Fibroblast of mammary gland (primary cell): ENCODE results near the gene CNTN5.

Experiments used
- DNase-seq: peaks from one replicate; pipeline ENCODE4 v3.0.0-alpha.2; 2010; ENCODE audit warnings: low read depth
- H3K4me3 ChIP-seq: 2 replicates; pipeline ENCODE4 v1.5.1; 2011; ENCODE audit warnings: low read depth, mild to moderate bottlenecking, low read length, moderate library complexity; ENCODE audit not compliant: control insufficient read depth
- TF ChIP-seq, protein P1 (sequence below): conservative IDR thresholded peaks from 2 replicates; pipeline ENCODE4 v1.5.1; 2011; ENCODE audit warnings: low read depth, low read length, inconsistent platforms; ENCODE audit not compliant: control insufficient read depth, insufficient read depth

Gene CNTN5

DNA sequence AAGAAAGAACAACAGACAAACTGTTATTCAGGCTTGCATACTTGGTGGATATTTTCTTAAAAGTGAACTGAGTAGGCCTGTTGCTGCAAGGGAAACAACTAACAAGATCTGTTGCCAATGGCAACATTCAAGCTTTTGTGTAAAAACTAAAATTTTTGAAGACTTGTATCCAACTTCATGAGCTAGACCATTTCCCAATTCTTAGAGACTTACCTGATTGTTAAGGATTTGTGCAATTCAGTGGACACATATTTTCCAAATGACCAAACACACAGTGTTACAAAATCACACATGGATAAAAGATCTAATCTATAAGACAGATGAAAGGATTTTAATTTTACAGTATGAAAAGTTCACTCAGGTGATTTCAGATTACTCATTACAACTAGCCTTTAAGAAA, 564.1 kb downstream of the CNTN5 start:
- H3K4me3 ChIP-seq = no peak overlapping the region
- TF ChIP-seq, protein P1, sequence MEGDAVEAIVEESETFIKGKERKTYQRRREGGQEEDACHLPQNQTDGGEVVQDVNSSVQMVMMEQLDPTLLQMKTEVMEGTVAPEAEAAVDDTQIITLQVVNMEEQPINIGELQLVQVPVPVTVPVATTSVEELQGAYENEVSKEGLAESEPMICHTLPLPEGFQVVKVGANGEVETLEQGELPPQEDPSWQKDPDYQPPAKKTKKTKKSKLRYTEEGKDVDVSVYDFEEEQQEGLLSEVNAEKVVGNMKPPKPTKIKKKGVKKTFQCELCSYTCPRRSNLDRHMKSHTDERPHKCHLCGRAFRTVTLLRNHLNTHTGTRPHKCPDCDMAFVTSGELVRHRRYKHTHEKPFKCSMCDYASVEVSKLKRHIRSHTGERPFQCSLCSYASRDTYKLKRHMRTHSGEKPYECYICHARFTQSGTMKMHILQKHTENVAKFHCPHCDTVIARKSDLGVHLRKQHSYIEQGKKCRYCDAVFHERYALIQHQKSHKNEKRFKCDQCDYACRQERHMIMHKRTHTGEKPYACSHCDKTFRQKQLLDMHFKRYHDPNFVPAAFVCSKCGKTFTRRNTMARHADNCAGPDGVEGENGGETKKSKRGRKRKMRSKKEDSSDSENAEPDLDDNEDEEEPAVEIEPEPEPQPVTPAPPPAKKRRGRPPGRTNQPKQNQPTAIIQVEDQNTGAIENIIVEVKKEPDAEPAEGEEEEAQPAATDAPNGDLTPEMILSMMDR = no peak
- DNase-seq = no peak

DNA sequence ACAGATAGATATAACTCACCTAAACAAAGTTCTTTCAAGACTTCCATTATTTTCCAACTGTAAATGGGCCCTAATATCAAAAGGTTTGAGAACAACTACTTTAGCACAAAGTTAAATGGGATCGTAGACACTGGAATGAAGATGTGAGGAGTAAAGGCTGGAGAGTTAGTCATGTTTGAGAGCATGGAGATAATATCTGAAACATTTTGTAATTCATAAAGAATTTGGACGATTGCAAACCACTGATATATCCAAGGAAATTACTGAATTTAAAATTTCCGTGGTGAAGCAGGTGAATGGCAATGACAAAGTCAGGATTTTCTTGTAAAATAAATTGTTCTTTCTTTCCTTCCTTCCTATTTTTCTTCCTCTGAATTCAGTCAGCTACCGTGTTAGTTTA, 564.9 kb downstream of the CNTN5 start:
- DNase-seq = no peak
- no peak overlapping the region for H3K4me3 ChIP-seq
- TF ChIP-seq, protein P1 = no peak

DNA sequence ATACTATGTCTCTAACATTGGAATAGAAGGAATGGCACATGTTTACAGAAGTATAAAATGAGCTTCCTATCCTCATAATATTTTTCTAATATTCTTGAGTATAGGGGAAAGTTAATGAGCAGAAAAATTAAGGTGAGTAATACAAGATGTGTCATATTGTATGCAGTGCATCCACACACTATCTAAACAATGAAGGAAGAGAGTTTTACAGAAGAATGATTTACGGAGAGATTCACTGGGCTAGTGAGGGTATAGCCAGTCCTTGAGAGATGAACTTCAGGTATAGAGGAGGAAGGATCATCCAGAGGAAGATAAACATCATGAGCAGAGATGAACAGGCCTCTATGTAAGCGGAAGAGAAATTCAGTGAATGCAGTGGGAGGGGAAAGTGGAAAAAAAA, 569.0 kb downstream of the CNTN5 start:
- TF ChIP-seq, protein P1 = no peak

DNA sequence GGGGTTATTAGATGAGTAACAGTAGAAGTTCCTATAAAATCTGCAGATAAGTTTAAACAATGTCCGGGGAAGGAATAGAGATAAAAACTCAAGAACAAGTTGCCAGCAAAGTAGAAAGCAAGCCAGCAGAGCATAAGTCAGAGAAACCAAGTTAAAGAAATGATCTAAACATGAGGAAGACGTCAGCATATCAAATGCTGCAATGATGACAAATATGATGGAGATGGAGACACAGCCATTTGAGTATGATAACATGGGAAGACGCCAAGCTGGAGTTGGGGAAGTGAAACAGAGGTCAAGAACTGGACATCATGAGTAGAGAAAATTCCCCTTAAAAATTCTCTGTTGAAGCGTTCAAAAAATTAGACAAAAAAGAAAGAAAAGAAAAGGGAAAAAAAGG, 571.5 kb downstream of the CNTN5 start:
- peak; percentile 22 for DNase-seq
- TF ChIP-seq, protein P1 = no peak
- H3K4me3 ChIP-seq = no peak overlapping the region

More for the DNA sequence above, 569.0 kb downstream of the CNTN5 start:
- no peak overlapping the region for H3K4me3 ChIP-seq
- DNase-seq = no peak

DNA sequence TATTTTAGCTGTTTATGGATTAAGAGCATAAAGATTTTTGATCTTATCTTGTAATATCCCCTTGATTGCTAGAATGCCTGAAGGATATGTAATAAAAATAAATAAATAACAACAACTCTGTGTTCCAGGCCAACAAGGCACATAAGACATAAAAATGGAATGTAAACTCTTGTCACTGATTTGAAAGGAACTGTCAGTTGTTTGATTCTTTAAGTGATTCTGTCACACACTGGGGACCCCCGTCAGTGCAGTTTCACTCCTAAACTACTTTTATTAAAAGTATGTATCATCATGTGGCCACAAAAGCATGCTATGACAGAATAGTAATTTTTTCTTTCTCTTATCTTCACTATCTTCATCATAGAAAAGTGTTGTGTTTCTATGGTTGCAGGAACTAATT, 572.4 kb downstream of the CNTN5 start:
- H3K4me3 ChIP-seq = no peak overlapping the region
- TF ChIP-seq, protein P1 = no peak
- DNase-seq = no peak

DNA sequence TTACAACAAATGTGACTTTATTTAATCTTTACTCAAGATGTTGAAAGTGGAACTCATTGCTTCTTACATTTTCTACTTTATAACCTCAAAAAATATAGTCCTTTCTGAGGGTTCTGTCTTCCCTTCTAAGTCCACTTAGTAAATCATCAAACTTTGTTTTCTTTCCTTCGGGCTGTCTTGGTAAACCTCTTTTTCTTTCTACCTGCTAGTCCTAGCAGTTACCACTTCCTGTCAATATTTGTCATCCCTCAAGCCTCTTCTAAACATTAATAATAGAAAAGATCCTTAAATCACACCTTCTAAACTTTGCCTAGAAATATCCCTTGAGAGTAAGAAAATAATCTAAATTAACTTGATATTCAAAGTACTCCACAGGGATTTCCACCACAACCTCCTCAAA, 580.4 kb downstream of the CNTN5 start:
- H3K4me3 ChIP-seq = no peak overlapping the region
- TF ChIP-seq, protein P1 = no peak
- DNase-seq = no peak

DNA sequence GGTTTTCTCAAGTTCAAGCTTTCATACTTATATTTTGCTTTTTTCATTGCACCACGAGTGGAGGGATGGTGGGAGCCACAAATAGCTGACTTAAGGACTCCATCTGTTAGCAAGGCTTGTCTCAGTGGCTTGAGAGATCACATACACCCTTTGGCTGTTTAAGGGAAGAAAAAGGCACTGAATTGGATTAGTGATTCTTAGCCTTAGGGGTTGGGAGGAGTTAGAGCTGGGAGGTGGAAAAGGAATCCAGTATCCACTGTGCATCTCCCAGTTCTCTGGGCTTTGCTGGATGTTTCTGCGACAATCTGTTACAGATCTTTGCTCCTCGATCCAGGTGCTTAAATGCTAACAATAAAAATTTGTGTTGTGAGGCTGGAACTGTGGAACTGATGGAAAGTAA, 593.6 kb downstream of the CNTN5 start:
- TF ChIP-seq, protein P1 = no peak
- DNase-seq = no peak
- H3K4me3 ChIP-seq = no peak overlapping the region
